Nephron (organoid): Measurements from ENCODE around the gene KRT85.

ENCODE experiments used
- H3K27ac Mint-ChIP-seq, 3 experiments: 2 replicates each; pipeline ENCODE4 v1.8.0; 2020; ENCODE audit warnings: mixed read lengths in 3 of 3, mild to moderate bottlenecking in 2 of 3, moderate library complexity in 1 of 3
- H3K27me3 Mint-ChIP-seq: 2 replicates; pipeline ENCODE4 v1.8.0; 2021; ENCODE audit warnings: low read depth, mild to moderate bottlenecking, moderate library complexity, mixed read lengths
- H3K36me3 Mint-ChIP-seq: 2 replicates; pipeline ENCODE4 v1.8.0; 2020; ENCODE audit warnings: low read depth, mixed read lengths
- H3K4me1 Mint-ChIP-seq: 2 replicates; pipeline ENCODE4 v1.8.0; 2020; ENCODE audit warnings: mixed read lengths
- H3K4me3 Mint-ChIP-seq, 3 experiments: 2 replicates each; pipeline ENCODE4 v1.8.0; 2020; ENCODE audit warnings: mild to moderate bottlenecking in 3 of 3, mixed read lengths in 3 of 3, moderate library complexity in 2 of 3
- H3K9me3 Mint-ChIP-seq: 2 replicates; pipeline ENCODE4 v1.8.0; 2020; ENCODE audit warnings: mixed read lengths
- CTCF ChIP-seq, 3 experiments: fragments of 200-600 bp; sonication (generic); IDR thresholded peaks; one replicate each; pipeline ENCODE4 v1.5.0; 2021; ENCODE audit warnings: antibody characterized with exemption in 3 of 3; ENCODE audit not compliant: unreplicated experiment in 3 of 3

KRT85 gene

GRCh38 chr12:52392465-52393007, 25.3 kb upstream of the KRT85 start:
- Mint-ChIP-seq H3K9me3 (no peaks in the 10 kb centered on the region), H3K27me3 (peaks cover 30% of the 10 kb centered on the region), H3K27ac (no peak overlapping the region), H3K4me3 (no peak overlapping the region), H3K36me3 (no peaks in the 10 kb centered on the region), H3K4me1 (peaks cover 13% of the 10 kb centered on the region)
- no peak for TF ChIP-seq CTCF (IDR thresholded peaks at IDR 0.05; ENCODE audit: unreplicated experiment in 3 of 3)

DNA sequence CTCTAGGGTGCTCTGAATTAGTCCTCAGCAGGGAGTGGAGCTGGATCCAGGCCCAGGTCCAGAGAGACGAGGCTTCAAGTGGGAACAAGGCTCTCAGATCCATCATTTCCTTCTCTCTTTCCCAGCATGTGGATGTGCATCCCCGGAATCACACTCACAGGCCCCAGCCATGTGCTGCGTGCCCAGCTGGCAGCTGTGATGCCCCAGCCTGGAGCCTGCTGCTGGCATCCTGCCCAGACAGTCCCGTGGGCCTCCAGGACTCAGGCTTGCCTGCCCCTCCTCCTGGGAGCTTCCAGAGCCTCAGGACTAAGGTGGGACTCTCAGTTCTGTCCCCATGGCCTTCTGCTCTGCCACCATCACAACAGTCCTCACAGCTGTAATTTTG, 24.3 kb upstream of the KRT85 start:
- H3K27me3 Mint-ChIP-seq: peaks cover 21% of the 10 kb centered on the region
- H3K9me3 Mint-ChIP-seq: no peaks in the 10 kb centered on the region
- peaks cover 13% of the 10 kb centered on the region for H3K4me1 Mint-ChIP-seq
- no peak for TF ChIP-seq CTCF (IDR thresholded peaks at IDR 0.05; ENCODE audit: unreplicated experiment in 3 of 3)
- H3K36me3 Mint-ChIP-seq: no peaks in the 10 kb centered on the region
- no peak overlapping the region for H3K27ac Mint-ChIP-seq
- H3K4me3 Mint-ChIP-seq: no peak overlapping the region

GRCh38 chr12:52390739-52391617, 23.7 kb upstream of the KRT85 start:
- Mint-ChIP-seq H3K9me3 (no peaks in the 10 kb centered on the region), H3K27me3 (peaks cover 18% of the 10 kb centered on the region), H3K4me1 (peaks cover 13% of the 10 kb centered on the region), H3K36me3 (no peaks in the 10 kb centered on the region), H3K4me3 (no peak overlapping the region), H3K27ac (no peak overlapping the region)
- TF ChIP-seq CTCF (IDR thresholded peaks at IDR 0.05; ENCODE audit: unreplicated experiment in 3 of 3): peak; percentile 44 to 53 (median 49)

GRCh38 chr12:52389313-52390207, 22.3 kb upstream of the KRT85 start:
- TF ChIP-seq CTCF (IDR thresholded peaks at IDR 0.05; ENCODE audit: unreplicated experiment in 3 of 3): no peak
- H3K4me3 Mint-ChIP-seq: no peak overlapping the region
- peak overlapping the region in 2 of 3 experiments; percentile 35 to 46 for H3K27ac Mint-ChIP-seq
- H3K9me3 Mint-ChIP-seq: no peaks in the 10 kb centered on the region
- H3K36me3 Mint-ChIP-seq: no peaks in the 10 kb centered on the region
- H3K4me1 Mint-ChIP-seq: peaks cover 13% of the 10 kb centered on the region
- peaks cover 11% of the 10 kb centered on the region for H3K27me3 Mint-ChIP-seq

DNA sequence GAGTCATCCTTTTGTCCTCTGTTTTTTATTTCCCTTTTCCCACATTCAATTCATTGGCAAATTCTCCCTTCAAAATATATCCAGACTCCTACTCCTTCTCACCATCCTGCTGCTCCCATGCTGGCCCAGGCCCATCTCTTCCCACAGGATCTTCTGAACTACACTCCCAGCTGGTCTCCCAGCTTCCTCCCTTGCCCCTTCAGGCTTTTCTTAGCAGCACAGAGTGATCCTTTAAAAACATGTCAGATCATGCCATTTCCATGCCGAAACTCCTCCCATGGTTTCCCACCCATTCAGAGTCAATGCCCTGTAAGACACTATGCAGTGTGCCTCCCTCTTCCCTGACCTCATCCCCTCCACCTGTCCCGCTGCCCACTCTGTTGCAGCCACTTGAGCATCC, 20.6 kb upstream of the KRT85 start:
- Mint-ChIP-seq H3K27ac (no peak overlapping the region), H3K4me3 (no peak overlapping the region), H3K9me3 (no peaks in the 10 kb centered on the region), H3K27me3 (peaks cover 11% of the 10 kb centered on the region), H3K4me1 (peaks cover 8% of the 10 kb centered on the region), H3K36me3 (no peaks in the 10 kb centered on the region)
- TF ChIP-seq CTCF (IDR thresholded peaks at IDR 0.05; ENCODE audit: unreplicated experiment in 3 of 3): no peak
